ENCODE measurements around the gene GABBR2.

DNA sequence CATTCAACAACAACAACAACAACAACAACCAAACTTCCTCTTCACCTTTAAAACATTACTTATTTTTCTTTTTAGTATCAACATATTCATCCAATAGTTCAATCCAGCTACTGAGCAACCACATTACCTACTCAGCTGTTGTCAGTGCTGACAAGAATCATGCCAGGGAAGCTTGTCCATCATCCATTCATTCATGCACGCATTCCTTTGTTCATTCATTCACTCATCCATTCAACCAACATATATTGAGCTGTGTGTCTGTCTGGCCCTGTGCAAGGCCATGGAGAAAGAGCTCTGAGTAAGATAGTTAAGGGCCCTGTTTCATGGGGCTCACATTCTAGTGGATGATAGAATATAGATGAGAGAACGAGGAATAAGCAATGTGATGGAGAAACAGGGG is 373.1 kb downstream of the GABBR2 start:
- TF ChIP-seq, protein P1, sequence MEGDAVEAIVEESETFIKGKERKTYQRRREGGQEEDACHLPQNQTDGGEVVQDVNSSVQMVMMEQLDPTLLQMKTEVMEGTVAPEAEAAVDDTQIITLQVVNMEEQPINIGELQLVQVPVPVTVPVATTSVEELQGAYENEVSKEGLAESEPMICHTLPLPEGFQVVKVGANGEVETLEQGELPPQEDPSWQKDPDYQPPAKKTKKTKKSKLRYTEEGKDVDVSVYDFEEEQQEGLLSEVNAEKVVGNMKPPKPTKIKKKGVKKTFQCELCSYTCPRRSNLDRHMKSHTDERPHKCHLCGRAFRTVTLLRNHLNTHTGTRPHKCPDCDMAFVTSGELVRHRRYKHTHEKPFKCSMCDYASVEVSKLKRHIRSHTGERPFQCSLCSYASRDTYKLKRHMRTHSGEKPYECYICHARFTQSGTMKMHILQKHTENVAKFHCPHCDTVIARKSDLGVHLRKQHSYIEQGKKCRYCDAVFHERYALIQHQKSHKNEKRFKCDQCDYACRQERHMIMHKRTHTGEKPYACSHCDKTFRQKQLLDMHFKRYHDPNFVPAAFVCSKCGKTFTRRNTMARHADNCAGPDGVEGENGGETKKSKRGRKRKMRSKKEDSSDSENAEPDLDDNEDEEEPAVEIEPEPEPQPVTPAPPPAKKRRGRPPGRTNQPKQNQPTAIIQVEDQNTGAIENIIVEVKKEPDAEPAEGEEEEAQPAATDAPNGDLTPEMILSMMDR (IDR thresholded peaks at IDR 0.05), result no peak
- no peak for TF ChIP-seq RFX5 (IDR thresholded peaks at IDR 0.05; ENCODE audit: low read length)
